Mesodermal cell (in vitro differentiated cells): ENCODE results near the gene PHGDH.

ENCODE experiments used
- H3K27ac ChIP-seq: 2 replicates; pipeline ENCODE4 v1.7.0; 2013; ENCODE audit warnings: mild to moderate bottlenecking, low read depth, low read length, moderate library complexity; ENCODE audit not compliant: severe bottlenecking
- H3K36me3 ChIP-seq: 2 replicates; pipeline ENCODE4 v1.7.1; 2013; ENCODE audit warnings: mild to moderate bottlenecking, low read length, moderate library complexity; ENCODE audit not compliant: control insufficient read depth, insufficient read depth
- H3K4me1 ChIP-seq: one replicate; pipeline ENCODE4 v1.7.1; 2013; ENCODE audit warnings: mild to moderate bottlenecking, low read length; ENCODE audit not compliant: insufficient read depth, control insufficient read depth, poor library complexity, severe bottlenecking
- H3K4me3 ChIP-seq: 2 replicates; pipeline ENCODE4 v1.7.0; 2013; ENCODE audit warnings: low read length, control low read depth, mild to moderate bottlenecking; ENCODE audit not compliant: insufficient read depth, poor library complexity, severe bottlenecking; ENCODE audit errors: extremely low read depth
- H3K9me3 ChIP-seq: 2 replicates; pipeline ENCODE4 v1.7.1; 2013; ENCODE audit warnings: mild to moderate bottlenecking, low read length, moderate library complexity; ENCODE audit not compliant: control insufficient read depth
- WGBS, 2 experiments: methylation state at CpG; one replicate each; pipeline ENCODE4 v1.1.5; 2013; ENCODE audit warnings: missing lambda C conversion rate in 2 of 2; ENCODE audit not compliant: insufficient coverage in 2 of 2; 5-methylcytosine and 5-hydroxymethylcytosine counted together

The PHGDH gene

GRCh38 chr1:119742202-119742601 is 30.5 kb downstream of the PHGDH start:
- 87 to 90% methylated on average over 7 of the region's 7 CpGs for WGBS, 2 experiments
- H3K27ac ChIP-seq: no peak overlapping the region
- peaks cover 3% of the 10 kb centered on the region for H3K4me1 ChIP-seq
- no peak overlapping the region for H3K4me3 ChIP-seq
- H3K9me3 ChIP-seq: no peaks in the 10 kb centered on the region
- H3K36me3 ChIP-seq: peaks cover 57% of the 10 kb centered on the region

GRCh38 chr1:119742677-119743076 is 30.9 kb downstream of the PHGDH start:
- H3K36me3 ChIP-seq: peaks cover 53% of the 10 kb centered on the region

GRCh38 chr1:119743308-119743707 is 31.6 kb downstream of the PHGDH start:
- Histone ChIP-seq H3K4me1 (peaks cover 4% of the 10 kb centered on the region), H3K36me3 (peaks cover 48% of the 10 kb centered on the region), H3K4me3 (no peak overlapping the region), H3K9me3 (no peaks in the 10 kb centered on the region), H3K27ac (no peak overlapping the region)
- WGBS, 2 experiments: 86 to 94% methylated on average over 3 of the region's 3 CpGs

More at GRCh38 chr1:119742677-119743076, 30.9 kb downstream of the PHGDH start:
- WGBS, 2 experiments: 67 to 82% methylated on average over 3 to 7 of the region's 7 CpGs
- Histone ChIP-seq H3K27ac (no peak overlapping the region), H3K4me1 (peaks cover 4% of the 10 kb centered on the region), H3K4me3 (no peak overlapping the region), H3K9me3 (no peaks in the 10 kb centered on the region)

- Histone ChIP-seq H3K9me3 (no peaks in the 10 kb centered on the region), H3K4me1 (peaks cover 4% of the 10 kb centered on the region), H3K4me3 (no peak overlapping the region), H3K36me3 (peaks cover 41% of the 10 kb centered on the region), H3K27ac (no peak overlapping the region)
- 62 to 80% methylated on average over 9 to 12 of the region's 17 CpGs for WGBS, 2 experiments
Measured at GRCh38 chr1:119743776-119744597, 32.3 kb downstream of the PHGDH start.

- no peak overlapping the region for H3K4me3 ChIP-seq
- H3K27ac ChIP-seq: no peak overlapping the region
- WGBS, 2 experiments: no CpG with 5 or more reads among the region's 1 CpG
- peaks cover 4% of the 10 kb centered on the region for H3K4me1 ChIP-seq
- H3K36me3 ChIP-seq: peaks cover 35% of the 10 kb centered on the region
- no peaks in the 10 kb centered on the region for H3K9me3 ChIP-seq
Measured at GRCh38 chr1:119744598-119744942, 32.8 kb downstream of the PHGDH start.

- WGBS, 2 experiments: 78 to 100% methylated on average over 1 of the region's 1 CpG
- no peak overlapping the region for H3K27ac ChIP-seq
- no peak overlapping the region for H3K4me3 ChIP-seq
- H3K4me1 ChIP-seq: peaks cover 4% of the 10 kb centered on the region
- H3K9me3 ChIP-seq: no peaks in the 10 kb centered on the region
- peaks cover 30% of the 10 kb centered on the region for H3K36me3 ChIP-seq
Measured at GRCh38 chr1:119745034-119745433, 33.3 kb downstream of the PHGDH start.

GRCh38 chr1:119747451-119747850 is 35.7 kb downstream of the PHGDH start:
- 70 to 75% methylated on average over 3 of the region's 3 CpGs for WGBS, 2 experiments
- H3K36me3 ChIP-seq: peaks cover 14% of the 10 kb centered on the region
- H3K9me3 ChIP-seq: no peaks in the 10 kb centered on the region
- peaks cover 4% of the 10 kb centered on the region for H3K4me1 ChIP-seq
- no peak overlapping the region for H3K27ac ChIP-seq
- H3K4me3 ChIP-seq: no peak overlapping the region

- Histone ChIP-seq H3K27ac (no peak overlapping the region), H3K4me1 (peaks cover 4% of the 10 kb centered on the region), H3K4me3 (no peak overlapping the region), H3K9me3 (no peaks in the 10 kb centered on the region), H3K36me3 (peaks cover 8% of the 10 kb centered on the region)
- WGBS, 2 experiments: 71 to 89% methylated on average over 2 to 3 of the region's 4 CpGs
Measured at GRCh38 chr1:119748040-119748439, 36.3 kb downstream of the PHGDH start.

- Histone ChIP-seq H3K36me3 (no peaks in the 10 kb centered on the region), H3K9me3 (no peaks in the 10 kb centered on the region), H3K4me1 (no peaks in the 10 kb centered on the region), H3K4me3 (no peak overlapping the region), H3K27ac (no peak overlapping the region)
- WGBS, 2 experiments: 78 to 87% methylated on average over 3 of the region's 4 CpGs
Measured at GRCh38 chr1:119752592-119752991, 40.9 kb downstream of the PHGDH start.

- WGBS, 2 experiments: 88 to 95% methylated on average over 1 to 2 of the region's 3 CpGs
- Histone ChIP-seq H3K4me1 (no peaks in the 10 kb centered on the region), H3K4me3 (no peak overlapping the region), H3K27ac (no peak overlapping the region), H3K9me3 (no peaks in the 10 kb centered on the region), H3K36me3 (no peaks in the 10 kb centered on the region)
Measured at GRCh38 chr1:119758584-119758983, 46.9 kb downstream of the PHGDH start.

GRCh38 chr1:119762409-119762808 is 50.7 kb downstream of the PHGDH start:
- Histone ChIP-seq H3K4me1 (no peaks in the 10 kb centered on the region), H3K4me3 (no peak overlapping the region), H3K9me3 (no peaks in the 10 kb centered on the region), H3K27ac (no peak overlapping the region), H3K36me3 (no peaks in the 10 kb centered on the region)
- 100% methylated on average over 1 of the region's 1 CpG; no CpG with 5 or more reads in 1 of the 2 experiments for WGBS, 2 experiments
